Right lobe of liver (tissue), 6 donors: ENCODE data around the gene MAGI1. TPM values are rescaled to one million over a fixed set of nuclear protein-coding genes. Genes with fewer than 3 reads are reported as not detected.
A peak's percentile ranks its signal among the peaks of the same experiment; 100 is the strongest.

Experiments
- ATAC-seq, 4 donors: fragments of 200-7000 bp; cut with Tn5 transposase; one replicate each; pipeline ENCODE4 v1.9.1; 2020; ENCODE audit warnings: mild to moderate bottlenecking in 4 of 4, moderate library complexity in 4 of 4
- DNase-seq, 3 donors: peaks; one replicate each; pipeline ENCODE4 v3.0.0-alpha.2; 2020
- H3K27ac ChIP-seq, 3 donors: fragments of 200-600 bp; one replicate each; pipeline ENCODE4 v1.8.0; 2022
- H3K27me3 ChIP-seq, 2 donors: fragments of 200-600 bp; one replicate each; pipeline ENCODE4 v1.8.0; 2022
- H3K36me3 ChIP-seq, 4 donors: fragments of 200-600 bp; sonication (generic) in 1 of 4; one replicate each; pipeline versions ENCODE4 v1.5.1 to v1.8.0; 2017 to 2022; ENCODE audit warnings: control low read depth in 1 of 4
- H3K4me1 ChIP-seq, 4 donors: fragments of 200-600 bp; sonication (generic) in 1 of 4; one replicate each; pipeline versions ENCODE4 v1.5.1 to v1.8.0; 2017 to 2022; ENCODE audit warnings: control low read depth in 1 of 4
- H3K4me3 ChIP-seq, 3 donors: fragments of 200-600 bp; one replicate each; pipeline ENCODE4 v1.8.0; 2022
- H3K9me3 ChIP-seq, 4 donors: fragments of 200-600 bp; sonication (generic) in 1 of 4; one replicate each; pipeline versions ENCODE4 v1.5.1 to v1.8.0; 2017 to 2022; ENCODE audit warnings: control low read depth in 1 of 4
- CTCF ChIP-seq, 4 donors: fragments of 200-600 bp in 3 of 4; fragments of 450-650 bp in 1 of 4; IDR thresholded peaks; one replicate each; pipeline versions ENCODE4 v1.5.1 to v1.8.0; 2016 to 2022; ENCODE audit warnings: antibody characterized with exemption in 4 of 4, mild to moderate bottlenecking in 2 of 4
- POLR2A ChIP-seq: fragments of 450-650 bp; IDR thresholded peaks from one replicate; pipeline ENCODE4 v1.6.1; 2017; ENCODE audit warnings: antibody characterized with exemption, mild to moderate bottlenecking
- WGBS: methylation state at CpG from one replicate; pipeline ENCODE4 v1.1.6; 2018; ENCODE audit warnings: low coverage, low lambda C conversion rate; ENCODE audit not compliant: insufficient coverage; ENCODE audit errors: missing lambda C conversion rate; 5-methylcytosine and 5-hydroxymethylcytosine counted together
- intact Hi-C, 2 donors: fragments of 100-400 bp; cut with DNase I; formaldehyde crosslinking; loops; one replicate each; pipeline versions ENCODE4 v1.11.2 to v1.14.1; 2022
- total RNA-seq, 6 experiments: library from RNA; depleted of rRNA in 2 of 6; stranded (reverse); fragments of >200 nt in 2 of 6; fragmentation: NEBNext Ultra II Directional in 3 of 6; extraction: Animal tissue kit (Norgen Biotek cat#: 25700) in 3 of 6; gene quantifications; one replicate each; pipeline versions ENCODE4 v1.1.0 to v1.2.4, GENCODE V29; 2016 to 2023
- donor health status: DM: no; HTN: yes; CAD: no.
- donor health status: DM: no; HTN: no; CAD: no.
- donor health status: DM: no; HTN: no; CAD: no.
- donor health status: DM: no; HTN: yes; CAD: no.
- donor health status: DM: no; HTN: yes; CAD: no.

Gene MAGI1
- total RNA-seq, 6 experiments from 2014 or later: 22.6 to 37.7 (median 26.9) TPM

DNA sequence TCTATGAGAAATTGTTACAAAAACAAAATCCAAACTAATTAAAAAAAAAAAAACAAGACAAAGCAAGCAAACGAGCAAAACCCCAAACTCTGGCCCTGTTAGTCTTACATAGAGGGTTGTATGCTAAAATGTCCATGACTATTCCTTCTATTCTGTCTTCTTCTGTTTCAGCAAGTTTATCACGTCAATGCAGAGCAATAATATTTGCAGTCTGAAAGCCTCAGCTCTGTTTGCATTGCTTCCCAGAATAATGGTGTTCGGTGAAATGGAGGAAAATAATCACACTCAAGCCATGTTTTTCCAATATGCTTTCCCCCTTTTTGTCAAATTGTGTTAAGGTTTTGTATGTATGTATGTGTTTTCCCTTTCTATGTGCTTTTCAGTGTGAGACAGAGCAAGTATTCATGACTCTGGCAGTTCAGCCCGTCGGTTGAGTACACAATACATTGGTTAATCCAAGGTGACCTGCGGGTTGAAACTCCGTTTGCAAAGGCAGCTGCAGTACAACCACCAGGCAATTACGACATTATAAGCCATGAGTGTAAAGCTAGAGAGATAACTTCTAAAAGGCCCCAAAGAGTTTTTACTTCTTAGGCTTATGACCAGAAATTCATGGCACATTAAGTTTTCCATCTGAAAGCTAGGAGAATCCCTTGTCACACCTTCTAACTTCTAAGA lies 34.9 kb upstream of the MAGI1 start:
- 31% methylated on average over 8 of the region's 8 CpGs for WGBS
- Histone ChIP-seq H3K4me1 (peaks cover 0 to 14% (median 2%) of the 10 kb centered on the region in 4 donors), H3K36me3 (no peaks in the 10 kb centered on the region), H3K4me3 (no peak overlapping the region), H3K27ac (peak overlapping the region in 2 of 3 donors; percentile 60 to 79), H3K9me3 (no peaks in the 10 kb centered on the region), H3K27me3 (no peaks in the 10 kb centered on the region)
- DNase-seq (peak; percentile 33 to 77 (median 63)), ATAC-seq (peak; percentile 96 to 97 (median 96))
- intact Hi-C loops: no loop called here
- no peak for TF ChIP-seq CTCF (IDR thresholded peaks at IDR 0.05)

DNA sequence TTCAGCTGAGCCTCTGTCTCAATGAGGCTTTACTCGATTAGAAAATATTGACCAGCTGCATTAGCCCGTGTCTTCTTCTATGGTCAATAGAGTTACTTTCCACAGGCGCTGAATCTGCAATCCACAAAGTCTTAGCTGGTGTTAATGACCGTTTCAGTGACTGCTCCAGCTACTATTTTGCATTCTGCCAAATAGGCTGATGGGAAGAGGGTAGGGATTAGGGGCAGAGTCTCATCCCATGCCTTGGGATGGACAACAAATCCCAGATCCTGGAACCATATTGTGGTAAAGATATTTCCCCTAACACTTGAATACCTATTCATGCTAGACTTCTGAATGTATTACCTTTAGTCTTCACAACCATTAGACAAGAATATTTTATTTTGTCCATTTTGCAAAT lies 29.5 kb upstream of the MAGI1 start:
- Histone ChIP-seq H3K4me3 (no peak overlapping the region), H3K4me1 (peaks cover 0 to 7% (median under 1%) of the 10 kb centered on the region in 4 donors), H3K9me3 (no peaks in the 10 kb centered on the region), H3K27ac (no peak overlapping the region), H3K36me3 (no peaks in the 10 kb centered on the region), H3K27me3 (no peaks in the 10 kb centered on the region)
- DNase-seq: no peak
- TF ChIP-seq POLR2A: no peak
- no peak for TF ChIP-seq CTCF (IDR thresholded peaks at IDR 0.05)
- WGBS: 85% methylated on average over 4 of the region's 4 CpGs
- intact Hi-C loops: no loop called here
- no peak for ATAC-seq

- Histone ChIP-seq H3K27ac (no peak overlapping the region), H3K4me3 (no peak overlapping the region), H3K27me3 (no peaks in the 10 kb centered on the region), H3K9me3 (no peaks in the 10 kb centered on the region), H3K36me3 (no peaks in the 10 kb centered on the region), H3K4me1 (peaks cover 0 to 5% (median 0%) of the 10 kb centered on the region in 4 donors)
- DNase-seq (no peak), ATAC-seq (no peak)
- 76% methylated on average over 4 of the region's 4 CpGs for WGBS
- intact Hi-C loops: no loop called here
- TF ChIP-seq POLR2A (no peak), CTCF (IDR thresholded peaks at IDR 0.05) (no peak)
Measured at GRCh38 chr3:66066963-66067617, 28.4 kb upstream of the MAGI1 start.

GRCh38 chr3:66055289-66055688 lies 16.6 kb upstream of the MAGI1 start:
- H3K9me3 ChIP-seq: no peaks in the 10 kb centered on the region
- DNase-seq (no peak), ATAC-seq (peak; percentile 76 to 83 (median 78))
- WGBS: 21% methylated on average over 2 of the region's 2 CpGs
- TF ChIP-seq POLR2A (no peak), CTCF (IDR thresholded peaks at IDR 0.05) (no peak)
- intact Hi-C loops: no loop called here
- peaks cover 0 to 34% (median 12%) of the 10 kb centered on the region in 4 donors for H3K4me1 ChIP-seq
- H3K27me3 ChIP-seq: no peaks in the 10 kb centered on the region
- H3K36me3 ChIP-seq: no peaks in the 10 kb centered on the region
- H3K27ac ChIP-seq: peak overlapping the region in 2 of 3 donors; percentile 66 to 74
- peak overlapping the region in 1 of 3 donors; percentile 24 for H3K4me3 ChIP-seq
